SIG-M5 treated with dmso at 0.1 percent for 504 hours (cell line): ENCODE data around the gene TIMM23.
"Not testable (repeated sequence)": the region's sequence is repeated elsewhere in the genome, so short reads cannot be mapped to it uniquely, and the experiment has no call there.

Source experiments
- DNase-seq: peaks from one replicate; lab custom pipeline; 2025; ENCODE audit not compliant: unreplicated experiment; lab: John Stamatoyannopoulos, UW

The TIMM23 gene

GRCh38 chr10:46020344-46020657, 48.0 kb downstream of the TIMM23 start:
- no peak for DNase-seq

- peak; percentile 89 for DNase-seq
Measured at GRCh38 chr10:46022978-46023702, 50.9 kb downstream of the TIMM23 start.

- no peak for DNase-seq
Measured at GRCh38 chr10:46024948-46025347, 52.7 kb downstream of the TIMM23 start.

- DNase-seq: no peak
Measured at GRCh38 chr10:46025406-46025805, 53.1 kb downstream of the TIMM23 start.

- no peak for DNase-seq
Measured at GRCh38 chr10:46026106-46026505, 53.8 kb downstream of the TIMM23 start.

GRCh38 chr10:46028584-46029460, 56.5 kb downstream of the TIMM23 start:
- peak; percentile 79 for DNase-seq

- no peak for DNase-seq
Measured at GRCh38 chr10:46029461-46030030, 57.3 kb downstream of the TIMM23 start.

GRCh38 chr10:46030091-46030937, 58.0 kb downstream of the TIMM23 start, which contains the start of gene NCOA4:
Gene NCOA4, minus strand, starts transcription at chr10:46030623. Its CDS starts 13,943 bp downstream, at chr10:46016680.
- peak; percentile 98 for DNase-seq

GRCh38 chr10:46031648-46032532, 59.6 kb downstream of the TIMM23 start:
- DNase-seq: no peak

GRCh38 chr10:46033602-46034011, 61.3 kb downstream of the TIMM23 start:
- DNase-seq: no peak

- no peak for DNase-seq
Measured at GRCh38 chr10:46035923-46036849, 63.9 kb downstream of the TIMM23 start.

- no peak for DNase-seq
Measured at GRCh38 chr10:46037107-46037825, 65.0 kb downstream of the TIMM23 start.

- no peak for DNase-seq
Measured at GRCh38 chr10:46040004-46040403, 67.7 kb downstream of the TIMM23 start.

GRCh38 chr10:46042527-46042926, 70.2 kb downstream of the TIMM23 start:
- DNase-seq: no peak

- DNase-seq: no peak
Measured at GRCh38 chr10:46046261-46046660, 74.0 kb downstream of the TIMM23 start, which contains the start of gene MSMB. Gene MSMB, minus strand, starts transcription at chr10:46046269. Its CDS starts 32 bp downstream, at chr10:46046237.

GRCh38 chr10:46048152-46048551, 75.9 kb downstream of the TIMM23 start:
- DNase-seq: no peak

- DNase-seq: not testable (repeated sequence)
Measured at GRCh38 chr10:46049497-46049831, 77.2 kb downstream of the TIMM23 start.

- DNase-seq: no peak
Measured at GRCh38 chr10:46050941-46051623, 78.8 kb downstream of the TIMM23 start.
